ENCODE measurements around the gene TMEM132E. TPM values are rescaled to one million over a fixed set of nuclear protein-coding genes. Genes with fewer than 3 reads are reported as not detected.
"Not testable (repeated sequence)": the region's sequence is repeated elsewhere in the genome, so short reads cannot be mapped to it uniquely, and the experiment has no call there.

TMEM132E gene, protein sequence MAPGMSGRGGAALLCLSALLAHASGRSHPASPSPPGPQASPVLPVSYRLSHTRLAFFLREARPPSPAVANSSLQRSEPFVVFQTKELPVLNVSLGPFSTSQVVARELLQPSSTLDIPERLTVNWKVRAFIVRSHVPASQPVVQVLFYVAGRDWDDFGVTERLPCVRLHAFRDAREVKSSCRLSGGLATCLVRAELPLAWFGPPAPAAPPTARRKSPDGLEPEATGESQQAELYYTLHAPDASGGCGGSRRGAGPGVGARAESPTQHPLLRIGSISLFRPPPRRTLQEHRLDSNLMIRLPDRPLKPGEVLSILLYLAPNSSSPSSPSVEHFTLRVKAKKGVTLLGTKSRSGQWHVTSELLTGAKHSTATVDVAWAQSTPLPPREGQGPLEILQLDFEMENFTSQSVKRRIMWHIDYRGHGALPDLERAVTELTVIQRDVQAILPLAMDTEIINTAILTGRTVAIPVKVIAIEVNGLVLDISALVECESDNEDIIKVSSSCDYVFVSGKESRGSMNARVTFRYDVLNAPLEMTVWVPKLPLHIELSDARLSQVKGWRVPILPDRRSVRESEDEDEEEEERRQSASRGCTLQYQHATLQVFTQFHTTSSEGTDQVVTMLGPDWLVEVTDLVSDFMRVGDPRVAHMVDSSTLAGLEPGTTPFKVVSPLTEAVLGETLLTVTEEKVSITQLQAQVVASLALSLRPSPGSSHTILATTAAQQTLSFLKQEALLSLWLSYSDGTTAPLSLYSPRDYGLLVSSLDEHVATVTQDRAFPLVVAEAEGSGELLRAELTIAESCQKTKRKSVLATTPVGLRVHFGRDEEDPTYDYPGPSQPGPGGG (N-terminal part only)
- total RNA-seq, result not detected

DNA sequence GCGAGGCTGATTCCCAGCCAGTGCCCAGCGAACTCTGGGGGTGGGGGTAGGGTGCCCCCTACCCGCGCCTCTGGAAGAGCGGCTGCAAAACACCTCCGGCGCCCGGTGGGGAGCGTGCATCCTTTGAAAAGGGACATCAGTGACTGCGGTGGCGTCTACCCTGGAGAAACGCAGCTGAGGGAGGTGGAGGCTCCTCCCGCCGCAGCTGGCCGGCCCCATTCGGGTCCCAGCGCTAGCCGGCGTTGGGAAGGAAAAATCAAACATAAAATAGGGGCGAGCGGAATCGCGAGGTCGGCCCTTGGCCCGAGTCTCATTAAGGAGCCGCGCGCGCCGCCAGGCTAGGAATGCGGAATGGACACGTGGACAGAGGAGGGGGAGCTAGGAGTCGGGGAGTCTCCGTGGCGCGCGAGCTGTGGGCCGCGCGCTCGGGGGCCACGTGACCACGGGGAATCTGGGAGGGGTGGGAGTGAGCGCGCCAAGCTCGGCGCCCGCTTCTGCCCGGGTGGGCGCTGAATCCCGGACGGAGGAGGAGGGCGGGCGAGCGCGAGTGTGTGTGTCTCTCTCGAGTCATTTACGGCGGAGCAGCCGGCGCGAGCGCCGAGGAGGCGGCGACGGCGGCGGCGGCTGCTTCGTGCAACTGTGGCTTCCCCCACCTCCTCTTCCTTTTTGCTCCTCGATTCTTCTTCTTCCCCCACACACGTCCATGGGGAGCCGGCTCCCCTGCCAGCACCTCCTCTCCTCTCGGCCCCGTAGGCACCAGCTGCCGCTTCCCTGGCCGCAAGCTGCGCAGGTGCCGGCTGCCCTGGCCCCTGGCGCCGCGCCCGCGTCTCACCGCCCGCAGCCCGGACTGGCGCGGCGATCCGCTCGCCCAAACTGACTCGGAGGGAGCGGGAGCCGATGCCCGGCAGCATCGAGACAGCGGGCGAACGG lies at the start of gene TMEM132E:
TSS of gene TMEM132E (plus strand) at position 566 of the 930 bp plus-strand sequence. CDS start 1,495 bp downstream, outside the sequence.
- Mint-ChIP-seq H3K36me3 (ENCODE audit: insufficient read depth in 2 of 2) (no peaks in the 10 kb centered on the region), H3K4me3 (peak within 1 kb of the TSS; percentile 87 to 89), H3K9me3 (no peaks in the 10 kb centered on the region), H3K27ac (no peak within 1 kb of the TSS), H3K27me3 (ENCODE audit: low read depth) (peaks cover 68% of the 10 kb centered on the region), H3K4me1 (ENCODE audit: low read depth) (peaks cover 17% of the 10 kb centered on the region)
- peak; percentile 18 to 27 for DNase-seq
- peak; percentile 42 to 51 for ATAC-seq (replicated peaks in 1 of 2)

DNA sequence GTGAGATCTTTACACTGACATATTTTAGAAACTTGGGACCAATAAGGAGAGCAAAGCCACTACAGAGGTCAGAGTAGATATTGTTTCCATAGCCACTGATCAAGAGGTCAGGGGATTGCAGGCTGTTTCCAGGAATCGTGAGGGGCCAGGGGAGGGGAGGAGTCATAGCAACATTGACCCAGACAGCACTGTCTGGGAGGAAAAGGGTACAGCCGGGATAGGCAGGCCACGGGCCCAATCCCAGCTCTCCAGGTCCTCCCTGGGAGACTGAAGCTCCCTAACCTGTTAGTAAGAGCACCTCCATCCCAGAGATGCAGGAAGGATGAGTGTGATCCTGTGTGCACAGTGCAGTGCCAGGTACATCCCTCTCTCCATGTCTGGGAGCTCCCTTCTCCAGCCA lies 48.5 kb upstream of the TMEM132E start:
- H3K27ac Mint-ChIP-seq, result no peak overlapping the region
- peaks cover 63% of the 10 kb centered on the region for H3K27me3 Mint-ChIP-seq (ENCODE audit: low read depth)
- ATAC-seq (replicated peaks in 1 of 2) (no peak), DNase-seq (no peak)
- no peaks in the 10 kb centered on the region for H3K9me3 Mint-ChIP-seq
- H3K4me3 Mint-ChIP-seq, result no peak overlapping the region
- peaks cover 5% of the 10 kb centered on the region for H3K4me1 Mint-ChIP-seq (ENCODE audit: low read depth)
- H3K36me3 Mint-ChIP-seq (ENCODE audit: insufficient read depth in 2 of 2), result no peaks in the 10 kb centered on the region

GRCh38 chr17:34532281-34533065 lies 46.9 kb upstream of the TMEM132E start:
- Mint-ChIP-seq H3K36me3 (ENCODE audit: insufficient read depth in 2 of 2) (no peaks in the 10 kb centered on the region), H3K4me3 (no peak overlapping the region), H3K9me3 (no peaks in the 10 kb centered on the region), H3K27ac (no peak overlapping the region), H3K4me1 (ENCODE audit: low read depth) (peaks cover 5% of the 10 kb centered on the region), H3K27me3 (ENCODE audit: low read depth) (peaks cover 71% of the 10 kb centered on the region)
- no peak for DNase-seq
- no peak for ATAC-seq (replicated peaks in 1 of 2)

DNA sequence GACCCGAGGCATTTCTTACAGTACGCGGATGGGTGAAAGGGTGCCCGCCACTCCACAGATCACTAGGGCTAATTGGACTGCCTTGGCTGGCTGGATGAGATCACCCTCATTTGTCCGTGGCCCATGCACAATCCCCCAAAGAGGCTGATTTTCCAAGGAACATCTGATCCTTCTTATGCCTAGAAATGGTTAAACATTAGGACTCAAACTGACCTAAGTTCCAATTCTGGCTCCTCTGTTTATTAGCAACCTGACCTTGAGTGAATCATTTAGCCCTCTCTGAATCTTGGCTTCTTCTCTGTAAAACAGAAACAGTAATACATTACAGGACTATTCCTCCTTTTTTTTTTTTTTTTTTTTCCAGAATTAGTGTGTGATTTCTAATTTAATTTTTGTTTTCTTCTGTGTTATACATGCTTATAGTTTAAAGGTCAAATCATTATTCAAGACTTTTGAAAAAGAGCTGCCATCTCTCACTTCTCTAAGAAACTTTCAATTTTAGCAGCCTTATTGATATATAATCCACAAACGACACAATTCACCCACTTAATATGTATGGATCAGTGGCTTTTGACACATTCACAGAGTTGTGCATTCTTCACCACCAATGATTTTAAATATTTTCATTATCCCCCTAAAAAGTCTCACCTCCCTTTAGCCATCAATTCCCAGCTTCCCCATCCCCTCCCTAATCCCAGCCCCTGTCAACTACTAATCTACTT lies 45.4 kb upstream of the TMEM132E start:
- Mint-ChIP-seq H3K27me3 (ENCODE audit: low read depth) (peaks cover 60% of the 10 kb centered on the region), H3K27ac (no peak overlapping the region), H3K36me3 (ENCODE audit: insufficient read depth in 2 of 2) (no peaks in the 10 kb centered on the region), H3K4me1 (ENCODE audit: low read depth) (no peaks in the 10 kb centered on the region), H3K9me3 (no peaks in the 10 kb centered on the region), H3K4me3 (no peak overlapping the region)
- ATAC-seq (replicated peaks in 1 of 2), result no peak
- no peak for DNase-seq

DNA sequence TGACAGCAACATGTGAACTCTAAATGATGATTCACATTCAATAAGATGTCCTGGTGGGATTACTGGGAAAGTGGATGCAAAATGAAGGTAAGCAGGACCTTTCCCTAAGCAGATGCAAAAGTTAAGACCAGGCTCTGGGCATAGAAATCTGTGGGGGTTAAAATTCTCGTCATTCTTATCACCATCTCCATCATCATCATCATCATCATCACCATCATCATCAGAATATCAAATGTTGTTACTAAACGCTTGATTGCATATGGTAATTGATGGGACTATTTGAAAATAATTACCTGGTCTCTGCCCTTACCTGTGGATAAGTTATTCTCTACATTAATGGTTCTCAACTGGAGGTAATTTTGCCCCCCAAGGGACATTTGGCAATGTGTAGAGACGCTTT lies 41.9 kb upstream of the TMEM132E start:
- Mint-ChIP-seq H3K36me3 (ENCODE audit: insufficient read depth in 2 of 2) (no peaks in the 10 kb centered on the region), H3K4me1 (ENCODE audit: low read depth) (no peaks in the 10 kb centered on the region), H3K9me3 (no peaks in the 10 kb centered on the region), H3K27ac (no peak overlapping the region), H3K27me3 (ENCODE audit: low read depth) (peaks cover 55% of the 10 kb centered on the region), H3K4me3 (no peak overlapping the region)
- DNase-seq (no peak), ATAC-seq (replicated peaks in 1 of 2) (no peak)

GRCh38 chr17:34538582-34538981 lies 40.8 kb upstream of the TMEM132E start:
- not testable (repeated sequence) for H3K27ac Mint-ChIP-seq; H3K36me3 Mint-ChIP-seq (ENCODE audit: insufficient read depth in 2 of 2); H3K9me3 Mint-ChIP-seq; H3K4me3 Mint-ChIP-seq; DNase-seq; ATAC-seq (replicated peaks in 1 of 2); H3K4me1 Mint-ChIP-seq (ENCODE audit: low read depth)
- H3K27me3 Mint-ChIP-seq (ENCODE audit: low read depth), result peaks cover 51% of the 10 kb centered on the region

DNA sequence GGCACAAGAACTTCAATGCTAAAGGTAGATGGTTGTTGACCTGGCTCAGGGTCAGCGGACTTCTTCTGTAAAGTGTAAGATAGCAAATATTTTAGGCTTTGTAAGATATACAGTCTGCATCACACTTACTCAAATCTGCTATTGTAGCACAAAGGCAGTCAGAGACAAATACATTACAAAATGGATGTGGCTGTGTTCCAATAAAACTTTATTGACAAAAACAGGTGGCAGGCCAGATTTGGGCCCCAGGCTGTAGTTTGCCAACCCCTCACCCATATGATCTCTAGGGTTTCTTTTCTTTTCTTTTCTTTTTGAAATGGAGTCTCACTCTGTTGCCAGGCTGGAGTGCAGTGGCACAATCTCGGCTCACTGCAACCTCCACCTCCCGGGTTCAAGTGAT lies 39.5 kb upstream of the TMEM132E start:
- no peak overlapping the region for H3K27ac Mint-ChIP-seq
- DNase-seq, result no peak
- no peak overlapping the region for H3K4me3 Mint-ChIP-seq
- H3K4me1 Mint-ChIP-seq (ENCODE audit: low read depth), result no peaks in the 10 kb centered on the region
- ATAC-seq (replicated peaks in 1 of 2), result no peak
- peaks cover 45% of the 10 kb centered on the region for H3K27me3 Mint-ChIP-seq (ENCODE audit: low read depth)
- H3K36me3 Mint-ChIP-seq (ENCODE audit: insufficient read depth in 2 of 2), result no peaks in the 10 kb centered on the region
- no peaks in the 10 kb centered on the region for H3K9me3 Mint-ChIP-seq

GRCh38 chr17:34542700-34543336 lies 36.6 kb upstream of the TMEM132E start:
- Mint-ChIP-seq H3K4me3 (no peak overlapping the region), H3K27me3 (ENCODE audit: low read depth) (peaks cover 28% of the 10 kb centered on the region)

GRCh38 chr17:34547453-34548063 lies 31.8 kb upstream of the TMEM132E start:
- ATAC-seq (replicated peaks in 1 of 2) (no peak), DNase-seq (no peak)
- no peaks in the 10 kb centered on the region for H3K36me3 Mint-ChIP-seq (ENCODE audit: insufficient read depth in 2 of 2)
- H3K4me1 Mint-ChIP-seq (ENCODE audit: low read depth), result no peaks in the 10 kb centered on the region
- peaks cover 30% of the 10 kb centered on the region for H3K27me3 Mint-ChIP-seq (ENCODE audit: low read depth)
- no peak overlapping the region for H3K4me3 Mint-ChIP-seq
- no peaks in the 10 kb centered on the region for H3K9me3 Mint-ChIP-seq
- no peak overlapping the region for H3K27ac Mint-ChIP-seq

More at GRCh38 chr17:34542700-34543336, 36.6 kb upstream of the TMEM132E start:
- peak in 1 of 2 donors; percentile 32 for ATAC-seq (replicated peaks in 1 of 2)
- H3K4me1 Mint-ChIP-seq (ENCODE audit: low read depth), result no peaks in the 10 kb centered on the region
- no peak overlapping the region for H3K27ac Mint-ChIP-seq
- no peaks in the 10 kb centered on the region for H3K9me3 Mint-ChIP-seq
- DNase-seq, result peak; percentile 54 to 66
- H3K36me3 Mint-ChIP-seq (ENCODE audit: insufficient read depth in 2 of 2), result no peaks in the 10 kb centered on the region

DNA sequence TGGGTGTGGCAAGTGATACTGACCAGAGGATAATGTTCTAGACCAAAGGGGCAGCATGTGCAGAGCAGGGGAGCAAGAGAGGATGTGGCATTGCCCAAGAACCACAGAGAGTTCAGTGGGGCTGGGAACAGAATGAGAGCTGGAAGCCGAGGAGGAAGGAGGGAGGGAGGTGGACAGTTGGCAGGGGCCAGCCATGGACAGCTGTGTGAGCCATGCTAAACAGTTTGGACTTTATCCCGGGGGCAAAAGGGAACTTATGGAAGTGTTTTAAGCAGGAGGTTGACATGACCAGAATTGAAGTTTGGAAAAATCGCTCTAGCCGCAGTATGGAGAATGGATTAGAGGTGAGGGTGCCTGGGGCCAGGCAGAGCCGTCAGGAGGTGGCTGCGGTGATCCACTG lies 29.4 kb upstream of the TMEM132E start:
- no peaks in the 10 kb centered on the region for H3K9me3 Mint-ChIP-seq
- DNase-seq, result no peak
- no peak overlapping the region for H3K4me3 Mint-ChIP-seq
- peaks cover 29% of the 10 kb centered on the region for H3K27me3 Mint-ChIP-seq (ENCODE audit: low read depth)
- ATAC-seq (replicated peaks in 1 of 2), result no peak
- H3K36me3 Mint-ChIP-seq (ENCODE audit: insufficient read depth in 2 of 2), result no peaks in the 10 kb centered on the region
- no peaks in the 10 kb centered on the region for H3K4me1 Mint-ChIP-seq (ENCODE audit: low read depth)
- no peak overlapping the region for H3K27ac Mint-ChIP-seq

GRCh38 chr17:34553907-34554306 lies 25.5 kb upstream of the TMEM132E start:
- Mint-ChIP-seq H3K27me3 (ENCODE audit: low read depth) (peaks cover 29% of the 10 kb centered on the region), H3K36me3 (ENCODE audit: insufficient read depth in 2 of 2) (no peaks in the 10 kb centered on the region)

More at GRCh38 chr17:34553907-34554306, 25.5 kb upstream of the TMEM132E start:
- Mint-ChIP-seq H3K4me1 (ENCODE audit: low read depth) (no peaks in the 10 kb centered on the region), H3K27ac (no peak overlapping the region), H3K4me3 (no peak overlapping the region), H3K9me3 (no peaks in the 10 kb centered on the region)
- DNase-seq (no peak), ATAC-seq (replicated peaks in 1 of 2) (no peak)

All from activated T-cell treated with anti-CD3 and anti-CD28 coated beads, Interleukin-2, amount 50 U/mL, for 72 hours (primary cell).